Sigmoid colon (tissue), 7 donors: ENCODE results near the gene CACNA2D3. TPM values are rescaled to one million over a fixed set of nuclear protein-coding genes. Genes with fewer than 3 reads are reported as not detected.

Experiments used
- DNase-seq: peaks from one replicate; pipeline ENCODE4 v3.0.0-alpha.2; 2019
- H3K27ac ChIP-seq, 4 donors: fragments of 200-600 bp; sonication (generic); one replicate each; pipeline ENCODE4 v1.5.1; 2016 to 2019; ENCODE audit warnings: mild to moderate bottlenecking in 1 of 4
- H3K27me3 ChIP-seq, 3 donors: fragments of 200-600 bp; sonication (generic); one replicate each; pipeline ENCODE4 v1.5.1; 2019; ENCODE audit warnings: mild to moderate bottlenecking in 1 of 3
- H3K36me3 ChIP-seq, 4 donors: fragments of 200-600 bp; sonication (generic); one replicate each; pipeline ENCODE4 v1.5.1; 2016 to 2019
- H3K4me1 ChIP-seq, 4 donors: fragments of 200-600 bp; sonication (generic); one replicate each; pipeline ENCODE4 v1.5.1; 2017 to 2019
- H3K4me3 ChIP-seq, 4 donors: fragments of 200-600 bp; sonication (generic); one replicate each; pipeline ENCODE4 v1.5.1; 2017 to 2019; ENCODE audit warnings: mild to moderate bottlenecking in 2 of 4, moderate library complexity in 1 of 4
- H3K9me3 ChIP-seq, 4 donors: fragments of 200-600 bp in 3 of 4; sonication (generic) in 3 of 4; one replicate each; pipeline versions ENCODE4 v1.5.1 to v1.6.1; 2013 to 2019
- EP300 ChIP-seq, 4 donors: sonication (generic); formaldehyde crosslinking; IDR thresholded peaks; one replicate each; pipeline ENCODE4 v1.6.1; 2017; ENCODE audit warnings: antibody characterized with exemption in 4 of 4
- POLR2A ChIP-seq, 2 donors: fragments of 450-650 bp; IDR thresholded peaks; one replicate each; pipeline ENCODE4 v1.6.1; 2016; ENCODE audit warnings: antibody characterized with exemption in 2 of 2, mild to moderate bottlenecking in 2 of 2, moderate library complexity in 2 of 2
- POLR2AphosphoS5 ChIP-seq, 4 donors: sonication (generic); formaldehyde crosslinking; IDR thresholded peaks; one replicate each; pipeline ENCODE4 v1.6.1; 2017; ENCODE audit warnings: antibody characterized with exemption in 4 of 4
- WGBS, 2 donors: extraction: QIAGEN DNeasy Blood & Tissue Kit; methylation state at CpG; one replicate each; pipeline ENCODE4 v1.1.7; 2013; 5-methylcytosine and 5-hydroxymethylcytosine counted together
- intact Hi-C: fragments of 100-400 bp; cut with DNase I; formaldehyde crosslinking; loops from one replicate; pipeline ENCODE4 v1.15.1; 2023
- polyA plus RNA-seq, 3 donors: library from polyadenylated mRNA; stranded (reverse); fragments of 200-250 nt; gene quantifications; one replicate each; pipeline ENCODE4 v1.2.3, GENCODE V29; 2013
- total RNA-seq, 4 donors: library from RNA; depleted of rRNA; stranded (reverse); fragments of >200 nt; gene quantifications; one replicate each; pipeline ENCODE4 v1.1.0, GENCODE V29; 2016
- TF ChIP-seq, protein P1 (sequence below), 4 experiments: fragments of 450-650 bp in 3 of 4; fragments of 200-600 bp in 1 of 4; IDR thresholded peaks; one replicate each; pipeline ENCODE4 v1.5.1; 2016 to 2019; ENCODE audit warnings: antibody characterized with exemption in 4 of 4, mild to moderate bottlenecking in 3 of 4, moderate library complexity in 2 of 4
- donor health status: healthy with polysubstance abuse.
- donor health status: Bipolar disorder and iron deficiency.
- donor health status: healthy.

The CACNA2D3 gene
- total and polyA plus RNA-seq, 7 donors = 0.32 to 10.2 (median 4.8) TPM; not detected in 1

DNA sequence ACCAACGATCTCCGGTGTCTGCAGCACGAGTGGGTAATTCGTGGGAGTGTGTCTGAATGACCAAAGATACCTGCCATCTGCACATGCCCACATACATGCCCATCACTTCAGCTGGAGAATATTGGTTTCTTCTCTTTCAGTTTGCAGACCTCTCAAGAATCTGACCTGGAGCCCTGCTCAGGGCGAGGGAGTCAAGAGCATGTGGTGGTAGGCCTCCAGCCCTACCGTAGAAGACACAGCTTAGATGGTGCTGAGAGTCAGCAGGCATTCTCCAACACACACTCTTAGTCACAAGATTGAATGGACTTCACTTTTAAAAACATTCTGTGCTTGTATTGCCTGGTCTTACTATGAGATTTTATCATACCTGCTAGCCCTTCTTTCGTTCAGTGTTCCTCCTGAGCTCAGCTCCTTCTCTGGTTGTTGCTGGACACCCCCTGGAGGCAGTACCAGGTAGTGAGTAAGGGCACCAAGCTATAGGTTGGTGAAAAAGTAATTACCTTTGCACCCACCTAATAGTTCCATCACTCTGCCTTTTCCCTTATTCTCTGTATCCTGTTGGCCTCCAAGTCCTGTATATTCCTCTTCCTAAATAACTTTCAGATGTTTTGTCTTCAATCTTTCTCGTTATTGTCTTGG is 252.0 kb downstream of the CACNA2D3 start:
- H3K9me3 ChIP-seq = no peaks in the 10 kb centered on the region
- no peak for TF ChIP-seq EP300 (IDR thresholded peaks at IDR 0.05)
- TF ChIP-seq, protein P1, sequence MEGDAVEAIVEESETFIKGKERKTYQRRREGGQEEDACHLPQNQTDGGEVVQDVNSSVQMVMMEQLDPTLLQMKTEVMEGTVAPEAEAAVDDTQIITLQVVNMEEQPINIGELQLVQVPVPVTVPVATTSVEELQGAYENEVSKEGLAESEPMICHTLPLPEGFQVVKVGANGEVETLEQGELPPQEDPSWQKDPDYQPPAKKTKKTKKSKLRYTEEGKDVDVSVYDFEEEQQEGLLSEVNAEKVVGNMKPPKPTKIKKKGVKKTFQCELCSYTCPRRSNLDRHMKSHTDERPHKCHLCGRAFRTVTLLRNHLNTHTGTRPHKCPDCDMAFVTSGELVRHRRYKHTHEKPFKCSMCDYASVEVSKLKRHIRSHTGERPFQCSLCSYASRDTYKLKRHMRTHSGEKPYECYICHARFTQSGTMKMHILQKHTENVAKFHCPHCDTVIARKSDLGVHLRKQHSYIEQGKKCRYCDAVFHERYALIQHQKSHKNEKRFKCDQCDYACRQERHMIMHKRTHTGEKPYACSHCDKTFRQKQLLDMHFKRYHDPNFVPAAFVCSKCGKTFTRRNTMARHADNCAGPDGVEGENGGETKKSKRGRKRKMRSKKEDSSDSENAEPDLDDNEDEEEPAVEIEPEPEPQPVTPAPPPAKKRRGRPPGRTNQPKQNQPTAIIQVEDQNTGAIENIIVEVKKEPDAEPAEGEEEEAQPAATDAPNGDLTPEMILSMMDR (IDR thresholded peaks at IDR 0.05) = peak in 3 of 4 experiments; percentile 25 to 41 (median 32)
- DNase-seq = no peak
- no peaks in the 10 kb centered on the region for H3K4me1 ChIP-seq
- H3K4me3 ChIP-seq = no peak overlapping the region
- no peak overlapping the region for H3K27ac ChIP-seq
- 65 to 68% methylated on average over 8 of the region's 8 CpGs for WGBS, 2 donors
- no peaks in the 10 kb centered on the region for H3K36me3 ChIP-seq
- intact Hi-C loops = loop anchor here (10.0 kb wide), 2 partner anchors 230 to 430 kb away; no protein-coding TSS in a partner anchor
- no peaks in the 10 kb centered on the region for H3K27me3 ChIP-seq

DNA sequence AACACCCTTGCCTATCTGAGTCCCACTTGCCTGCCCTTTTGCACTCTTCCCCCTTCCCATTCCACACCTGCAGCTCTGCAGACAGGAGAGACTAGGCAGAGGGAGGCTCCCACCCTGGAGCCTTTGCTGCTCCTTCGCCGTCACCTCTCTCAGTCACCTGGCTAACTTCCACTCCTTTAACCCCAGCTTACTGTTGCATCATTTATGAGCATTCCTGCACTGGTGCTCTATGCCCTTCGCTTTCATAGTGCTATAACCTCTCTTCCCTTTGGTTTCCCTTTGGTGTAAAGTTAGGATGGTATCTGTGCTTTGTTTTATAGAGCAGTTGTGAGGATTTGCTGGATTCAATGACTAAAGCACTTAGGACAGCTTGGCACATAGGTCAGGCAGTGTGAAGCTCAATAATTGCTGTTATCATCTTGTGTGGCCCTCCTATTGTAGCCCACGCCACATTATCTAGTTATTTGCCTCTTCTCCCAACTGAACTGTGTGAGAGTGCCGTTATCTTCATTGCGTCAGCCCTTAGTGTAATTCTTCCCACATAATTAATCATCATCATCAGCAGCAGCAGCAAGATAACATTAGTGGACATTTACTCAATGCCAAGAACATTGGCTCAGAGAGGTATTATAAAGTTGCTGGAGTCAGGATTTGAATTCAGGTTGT is 253.9 kb downstream of the CACNA2D3 start:
- Histone ChIP-seq H3K4me1 (no peaks in the 10 kb centered on the region), H3K4me3 (no peak overlapping the region), H3K36me3 (no peaks in the 10 kb centered on the region), H3K9me3 (no peaks in the 10 kb centered on the region), H3K27me3 (no peaks in the 10 kb centered on the region), H3K27ac (no peak overlapping the region)
- DNase-seq = no peak
- 67 to 77% methylated on average over 6 of the region's 6 CpGs for WGBS, 2 donors
- intact Hi-C loops = loop anchor here (10.0 kb wide), 2 partner anchors 231 to 431 kb away; no protein-coding TSS in a partner anchor
- TF ChIP-seq POLR2AphosphoS5 (IDR thresholded peaks at IDR 0.05) (no peak), POLR2A (IDR thresholded peaks at IDR 0.05) (no peak), EP300 (IDR thresholded peaks at IDR 0.05) (no peak)
- TF ChIP-seq, protein P1 (IDR thresholded peaks at IDR 0.05) = no peak

DNA sequence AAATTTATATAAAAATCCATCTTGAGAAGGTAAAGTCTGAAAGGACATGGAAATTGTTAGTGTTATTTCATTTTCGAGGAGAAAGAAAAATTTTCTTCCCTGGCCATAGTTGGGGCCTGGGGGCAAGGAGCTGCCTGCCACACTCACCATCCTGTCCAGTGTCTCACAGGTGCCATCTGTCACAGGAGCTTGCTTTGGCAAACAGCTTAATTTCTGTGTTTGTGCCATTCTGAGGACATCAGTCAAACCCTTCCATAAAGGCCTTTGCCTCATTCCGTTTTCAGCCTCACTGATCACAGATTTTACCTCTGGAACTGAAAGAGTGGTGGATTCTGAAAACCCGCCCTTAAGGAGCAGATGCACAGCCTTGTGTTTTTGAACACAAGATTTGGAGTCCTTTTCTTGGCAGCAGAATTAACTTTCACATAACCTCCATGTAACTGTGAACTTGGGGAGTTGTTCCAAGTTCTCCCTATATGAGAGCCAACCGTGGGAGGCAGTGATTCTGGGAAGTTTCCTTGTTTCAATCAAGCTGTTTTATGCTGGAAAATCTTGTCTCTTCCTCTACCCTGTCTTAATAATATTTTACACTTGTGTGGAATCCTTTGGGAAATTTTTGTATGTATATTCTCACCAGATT is 254.7 kb downstream of the CACNA2D3 start:
- WGBS, 2 donors = 63 to 68% methylated on average over 4 of the region's 4 CpGs
- TF ChIP-seq, protein P1 (IDR thresholded peaks at IDR 0.05) = no peak
- TF ChIP-seq POLR2AphosphoS5 (IDR thresholded peaks at IDR 0.05) = no peak
- no peak for TF ChIP-seq EP300 (IDR thresholded peaks at IDR 0.05)
- no peak for TF ChIP-seq POLR2A (IDR thresholded peaks at IDR 0.05)

DNA sequence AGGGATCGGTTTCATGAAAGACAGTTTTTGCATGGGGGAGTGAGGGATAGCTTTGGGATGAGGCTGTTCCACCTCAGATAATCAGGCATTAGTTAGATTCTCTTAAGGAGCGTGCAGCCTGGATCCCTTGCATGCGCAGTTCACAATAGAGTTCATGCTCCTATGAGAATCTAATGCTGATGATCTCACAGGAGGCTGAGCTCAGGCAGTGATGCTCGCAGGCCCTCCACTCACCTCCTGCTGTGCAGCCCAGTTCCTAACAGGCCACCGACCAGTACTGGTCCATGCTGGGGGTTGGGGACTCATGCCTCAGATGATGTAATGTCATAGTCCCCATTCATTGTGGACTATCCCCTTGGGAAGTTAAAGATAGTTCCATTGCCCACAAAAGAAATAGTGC is 255.8 kb downstream of the CACNA2D3 start:
- TF ChIP-seq POLR2AphosphoS5 (IDR thresholded peaks at IDR 0.05) = no peak
- TF ChIP-seq EP300 (IDR thresholded peaks at IDR 0.05) = no peak
- TF ChIP-seq POLR2A (IDR thresholded peaks at IDR 0.05) = no peak
- TF ChIP-seq, protein P1 (IDR thresholded peaks at IDR 0.05) = no peak
- DNase-seq = no peak
- WGBS, 2 donors = 93% methylated on average over 5 of the region's 5 CpGs
- Histone ChIP-seq H3K27me3 (no peaks in the 10 kb centered on the region), H3K4me3 (no peak overlapping the region), H3K4me1 (no peaks in the 10 kb centered on the region), H3K36me3 (no peaks in the 10 kb centered on the region), H3K9me3 (no peaks in the 10 kb centered on the region), H3K27ac (no peak overlapping the region)
- intact Hi-C loops = loop anchor here (10.0 kb wide), 2 partner anchors 233 to 433 kb away; no protein-coding TSS in a partner anchor

More for the DNA sequence above, 254.7 kb downstream of the CACNA2D3 start:
- Histone ChIP-seq H3K4me3 (no peak overlapping the region), H3K4me1 (no peaks in the 10 kb centered on the region), H3K9me3 (no peaks in the 10 kb centered on the region), H3K36me3 (no peaks in the 10 kb centered on the region), H3K27me3 (no peaks in the 10 kb centered on the region), H3K27ac (no peak overlapping the region)
- intact Hi-C loops = loop anchor here (10.0 kb wide), 2 partner anchors 232 to 432 kb away; no protein-coding TSS in a partner anchor
- DNase-seq = no peak
